Erythroblast (primary cell): ENCODE data around the gene ADAMTS18.

Source experiments
- GATA1 ChIP-seq: IDR thresholded peaks from 2 replicates; pipeline ENCODE4 v1.6.1; 2011; ENCODE audit warnings: low read depth, mild to moderate bottlenecking, control low read depth, low read length, moderate library complexity
- POLR2A ChIP-seq: IDR thresholded peaks from 2 replicates; pipeline ENCODE4 v1.6.1; 2011; ENCODE audit warnings: mild to moderate bottlenecking, low read length

- TF ChIP-seq POLR2A (no peak), GATA1 (no peak)
These were observed 28.2 kb downstream of the ADAMTS18 start for GRCh38 chr16:77406680-77407079.
